ENCODE data around the gene ARMCX1. TPM values are rescaled to one million over a fixed set of nuclear protein-coding genes. Genes with fewer than 3 reads are reported as not detected.

ARMCX1 gene
- total and polyA plus RNA-seq, 7 donors = 2.8 to 73.1 (median 49.1) TPM

DNA sequence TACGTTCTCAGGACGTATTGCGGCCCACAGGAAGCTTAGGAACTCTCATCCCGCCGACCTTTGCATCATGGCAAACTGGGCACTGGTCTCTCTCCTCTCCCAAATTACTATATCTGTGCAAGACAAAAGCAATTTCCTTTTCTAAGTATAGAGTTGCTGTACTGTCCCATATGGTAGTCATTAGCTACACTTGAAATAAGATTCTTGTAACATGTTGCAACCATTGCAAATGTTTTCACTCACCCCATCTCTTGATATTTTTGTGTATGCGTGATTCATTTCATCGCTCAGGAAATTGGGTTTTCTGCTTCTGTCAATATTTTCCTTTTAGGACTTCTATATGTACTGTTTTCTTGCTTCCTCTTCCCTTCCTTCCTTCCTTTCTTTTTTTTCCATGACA lies 51.7 kb downstream of the ARMCX1 start:
- no peaks in the 10 kb centered on the region for H3K27me3 ChIP-seq
- H3K9me3 ChIP-seq = no peaks in the 10 kb centered on the region
- no peak for DNase-seq
- no peaks in the 10 kb centered on the region for H3K4me1 ChIP-seq
- intact Hi-C loops (cut with DNase I) = no loop called here
- no peaks in the 10 kb centered on the region for H3K36me3 ChIP-seq
- 83 to 88% methylated on average over 4 of the region's 7 CpGs for WGBS, 2 donors
- H3K27ac ChIP-seq = no peak overlapping the region
- TF ChIP-seq POLR2A (IDR thresholded peaks at IDR 0.05) (no peak), EP300 (IDR thresholded peaks at IDR 0.05) (no peak), CTCF (IDR thresholded peaks at IDR 0.05) (no peak), POLR2AphosphoS5 (IDR thresholded peaks at IDR 0.05) (no peak)
- H3K4me3 ChIP-seq = no peak overlapping the region

Other genes starting within 250 kb of the ARMCX1 start
- 1 to 10 TPM; 3.0 to 7.1 (median 4.6) TPM for gene TIMM8A, start 201.8 kb upstream of the ARMCX1 start, total RNA-seq
- gene TIMM8A, start 201.8 kb upstream of the ARMCX1 start, polyA plus RNA-seq = 10 to 100 TPM in 2 of 3 donors, 1 to 10 TPM in 1; 7.2 to 14.2 (median 11.8) TPM
- gene BTK, start 164.4 kb upstream of the ARMCX1 start, total RNA-seq = 1 to 10 TPM; 4.2 to 8.6 (median 6.1) TPM
- gene BTK, start 164.4 kb upstream of the ARMCX1 start, polyA plus RNA-seq = 10 to 100 TPM in 1 of 3 donors, 1 to 10 TPM in 2; 4.2 to 23.2 (median 5.4) TPM
- 1,000 to 10,000 TPM in 2 of 4 donors, 100 to 1,000 TPM in 2; 753 to 2,539 (median 1,366) TPM for gene RPL36A, start 159.5 kb upstream of the ARMCX1 start, total RNA-seq
- gene RPL36A, start 159.5 kb upstream of the ARMCX1 start, polyA plus RNA-seq = 1,000 to 10,000 TPM; 1,854 to 3,258 (median 2,959) TPM
- 10 to 100 TPM in 3 of 4 donors, 1 to 10 TPM in 1; 9.7 to 15.3 (median 13.0) TPM for gene GLA, start 142.6 kb upstream of the ARMCX1 start, total RNA-seq
- 10 to 100 TPM in 2 of 3 donors, 1 to 10 TPM in 1; 6.0 to 24.0 (median 23.2) TPM for gene GLA, start 142.6 kb upstream of the ARMCX1 start, polyA plus RNA-seq
- 10 to 100 TPM; 38.8 to 51.0 (median 47.2) TPM for gene HNRNPH2, start 142.3 kb upstream of the ARMCX1 start, total RNA-seq
- 10 to 100 TPM; 56.5 to 66.4 (median 64.7) TPM for gene HNRNPH2, start 142.3 kb upstream of the ARMCX1 start, polyA plus RNA-seq
- 10 to 100 TPM in 3 of 4 donors, 1 to 10 TPM in 1; 9.5 to 26.3 (median 12.4) TPM for gene ARMCX4, start 65.1 kb upstream of the ARMCX1 start, total RNA-seq
- gene ARMCX4, start 65.1 kb upstream of the ARMCX1 start, polyA plus RNA-seq = 1 to 10 TPM; 3.2 to 5.4 (median 5.3) TPM
- gene ARMCX6, start 67.5 kb downstream of the ARMCX1 start, total RNA-seq = 10 to 100 TPM; 12.8 to 24.1 (median 18.5) TPM
- gene ARMCX6, start 67.5 kb downstream of the ARMCX1 start, polyA plus RNA-seq = 10 to 100 TPM; 17.6 to 23.1 (median 22.2) TPM
- gene ARMCX3, start 72.6 kb downstream of the ARMCX1 start, total RNA-seq = 10 to 100 TPM; 46.8 to 53.3 (median 50.8) TPM
- 10 to 100 TPM; 12.6 to 27.1 (median 14.3) TPM for gene ARMCX3, start 72.6 kb downstream of the ARMCX1 start, polyA plus RNA-seq
- gene ARMCX2, start 109.3 kb downstream of the ARMCX1 start, total RNA-seq = 10 to 100 TPM; 29.1 to 43.3 (median 34.3) TPM
- 1 to 10 TPM; 1.8 to 9.8 (median 2.4) TPM for gene ARMCX2, start 109.3 kb downstream of the ARMCX1 start, polyA plus RNA-seq

All from sigmoid colon (tissue), 7 donors.